HepG2 (cell line): ENCODE results near the gene CA5B. TPM values are rescaled to one million over a fixed set of nuclear protein-coding genes. Genes with fewer than 3 reads are reported as not detected.

Experiments used
- AGO2 ChIP-seq: fragments of 200-400 bp; formaldehyde crosslinking; optimal IDR thresholded peaks from 2 replicates; pipeline ENCODE3; 2017; ENCODE audit warnings: mild to moderate bottlenecking, low read depth, low read length, moderate library complexity
- ARID2 ChIP-seq: sonication (generic); formaldehyde crosslinking; IDR thresholded peaks from 2 replicates; pipeline ENCODE4 v1.8.1; 2022; ENCODE audit warnings: mild to moderate bottlenecking, missing genetic modification reagents, borderline replicate concordance
- CBFB ChIP-seq: sonication (generic); formaldehyde crosslinking; IDR thresholded peaks from 2 replicates; pipeline ENCODE4 v1.4.0; 2020; ENCODE audit warnings: missing genetic modification reagents
- CEBPG ChIP-seq: IDR thresholded peaks from 2 replicates; pipeline ENCODE4 v1.6.1; 2016
- CREB1 ChIP-seq, 2 experiments: fragments of 450-650 bp in 1 of 2; IDR thresholded peaks; 2 replicates each; pipeline ENCODE4 v1.6.1; 2016 to 2017; ENCODE audit warnings: control low read depth in 1 of 2, mild to moderate bottlenecking in 1 of 2, missing compliant biosample characterization in 1 of 2, missing genetic modification characterization in 1 of 2
- CREM ChIP-seq, 2 experiments: sonication (generic) in 1 of 2; formaldehyde crosslinking in 1 of 2; IDR thresholded peaks; 2 replicates each; pipeline versions ENCODE4 v1.4.0 to v1.6.1; 2016 to 2020; ENCODE audit warnings: antibody characterized with exemption in 1 of 2, mild to moderate bottlenecking in 1 of 2, missing genetic modification reagents in 1 of 2
- DNMT1 ChIP-seq: sonication (generic); formaldehyde crosslinking; IDR thresholded peaks from 2 replicates; pipeline ENCODE4 v1.5.1; 2020; ENCODE audit warnings: mild to moderate bottlenecking, missing genetic modification reagents
- DZIP1 ChIP-seq: sonication (generic); formaldehyde crosslinking; IDR thresholded peaks from 2 replicates; pipeline ENCODE4 v1.5.0; 2020; ENCODE audit warnings: mild to moderate bottlenecking, missing genetic modification reagents
- FOXK1 ChIP-seq: sonication (generic); formaldehyde crosslinking; IDR thresholded peaks from 2 replicates; pipeline ENCODE4 v1.4.0; 2020; ENCODE audit warnings: low read depth, missing genetic modification reagents, borderline replicate concordance
- GFI1 ChIP-seq: sonication (generic); formaldehyde crosslinking; IDR thresholded peaks from 2 replicates; pipeline ENCODE4 v1.5.0; 2020; ENCODE audit warnings: missing genetic modification reagents, mild to moderate bottlenecking, borderline replicate concordance
- GRHL1 ChIP-seq: sonication (generic); formaldehyde crosslinking; conservative IDR thresholded peaks from 2 replicates; pipeline ENCODE4 v1.8.0; 2022; ENCODE audit warnings: missing genetic modification reagents
- HMG20B ChIP-seq: conservative IDR thresholded peaks from 2 replicates; pipeline ENCODE4 v1.6.1; 2016; ENCODE audit warnings: missing genetic modification reagents, missing compliant biosample characterization
- JUN ChIP-seq: sonication (generic); formaldehyde crosslinking; IDR thresholded peaks from 2 replicates; pipeline ENCODE4 v1.4.0; 2020; ENCODE audit warnings: mild to moderate bottlenecking, missing genetic modification reagents
- MAFF ChIP-seq: IDR thresholded peaks from 2 replicates; pipeline ENCODE4 v1.6.1; 2011; ENCODE audit warnings: low read depth, low read length, improper control_type of control experiment
- MTA3 ChIP-seq: sonication (generic); formaldehyde crosslinking; IDR thresholded peaks from 2 replicates; pipeline ENCODE4 v1.4.0; 2020; ENCODE audit warnings: missing genetic modification reagents
- NFATC3 ChIP-seq: sonication (generic); formaldehyde crosslinking; IDR thresholded peaks from 2 replicates; pipeline ENCODE4 v1.5.1; 2020; ENCODE audit warnings: mild to moderate bottlenecking, missing genetic modification reagents
- NFE2L1 ChIP-seq: sonication (generic); formaldehyde crosslinking; IDR thresholded peaks from 2 replicates; pipeline ENCODE4 v1.4.0; 2020; ENCODE audit warnings: missing genetic modification reagents, mild to moderate bottlenecking, borderline replicate concordance
- ONECUT2 ChIP-seq: sonication (generic); formaldehyde crosslinking; IDR thresholded peaks from 2 replicates; pipeline ENCODE4 v1.4.0; 2020; ENCODE audit warnings: missing genetic modification reagents
- PCBP2 ChIP-seq: fragments of 200-400 bp; formaldehyde crosslinking; optimal IDR thresholded peaks from 2 replicates; pipeline ENCODE3; 2018; ENCODE audit warnings: low read length, low read depth; ENCODE audit not compliant: poor library complexity, severe bottlenecking
- POLR2AphosphoS2 ChIP-seq: IDR thresholded peaks from 2 replicates; pipeline ENCODE4 v1.6.1; 2011; ENCODE audit warnings: low read depth, low read length, improper control_type of control experiment
- SNAPC2 ChIP-seq: sonication (generic); formaldehyde crosslinking; IDR thresholded peaks from 2 replicates; pipeline ENCODE4 v1.8.1; 2022; ENCODE audit warnings: mild to moderate bottlenecking, missing genetic modification reagents
- TAF1 ChIP-seq: sonication (generic); formaldehyde crosslinking; IDR thresholded peaks from 2 replicates; pipeline ENCODE4 v1.4.0; 2020; ENCODE audit warnings: missing genetic modification reagents
- TBX2 ChIP-seq: sonication (generic); formaldehyde crosslinking; IDR thresholded peaks from 2 replicates; pipeline ENCODE4 v1.5.0; 2020; ENCODE audit warnings: missing genetic modification reagents, mild to moderate bottlenecking, borderline replicate concordance
- TSC22D2 ChIP-seq: sonication (generic); formaldehyde crosslinking; IDR thresholded peaks from 2 replicates; pipeline ENCODE4 v1.5.1; 2020; ENCODE audit warnings: missing genetic modification reagents, mild to moderate bottlenecking, borderline replicate concordance
- ZNF256 ChIP-seq: sonication (generic); formaldehyde crosslinking; conservative IDR thresholded peaks from 2 replicates; pipeline ENCODE4 v1.4.0; 2020; ENCODE audit warnings: missing genetic modification reagents
- ZNF34 ChIP-seq: sonication (generic); formaldehyde crosslinking; IDR thresholded peaks from 2 replicates; pipeline ENCODE4 v1.4.0; 2020; ENCODE audit warnings: mild to moderate bottlenecking, missing genetic modification reagents, borderline replicate concordance
- ZNF546 ChIP-seq: sonication (generic); formaldehyde crosslinking; conservative IDR thresholded peaks from 2 replicates; pipeline ENCODE4 v1.8.1; 2023; ENCODE audit warnings: mild to moderate bottlenecking, missing genetic modification reagents
- ZNF788 ChIP-seq: sonication (generic); formaldehyde crosslinking; IDR thresholded peaks from 2 replicates; pipeline ENCODE4 v1.5.0; 2020; ENCODE audit warnings: mild to moderate bottlenecking, missing genetic modification reagents, borderline replicate concordance
- polyA plus RNA-seq, 8 experiments: library from polyadenylated mRNA; depleted of rRNA in 3 of 8; stranded (reverse) in 7 of 8; unstranded in 1 of 8; fragments of >200 nt; fragmentation: Illumina TruSeq in 4 of 8; extraction: Trizol in 4 of 8; gene quantifications; 2 replicates each; pipeline versions ENCODE4 v1.2.1 to v1.2.3, GENCODE V29; 2011 to 2016; ENCODE audit warnings: low read depth in 4 of 8, missing spikeins in 1 of 8, mixed read lengths in 1 of 8; ENCODE audit not compliant: insufficient read depth in 1 of 8
- total RNA-seq, 5 experiments: library from RNA; depleted of rRNA; stranded (reverse); fragments of >200 nt; fragmentation: Illumina TruSeq; extraction: Trizol; gene quantifications; 2 replicates each; pipeline ENCODE4 v1.2.3, GENCODE V29; 2016; ENCODE audit warnings: low read depth in 1 of 5

The CA5B gene
- total and polyA plus RNA-seq, 2 of the 13 experiments (the other 11 are each of a cell fraction or from before 2014, with no cell fraction given): 1.7 to 2.2 TPM

GRCh38 chrX:15744181-15744867 lies 6.3 kb downstream of the CA5B start (continued):
- TF ChIP-seq DNMT1: no peak
- TF ChIP-seq TSC22D2: no peak
- no peak for TF ChIP-seq AGO2
- TF ChIP-seq MTA3 (CRISPR knock-in tag): no peak
- no peak for TF ChIP-seq MAFF
- TF ChIP-seq ZNF256 (CRISPR knock-in tag): no peak
- no peak for TF ChIP-seq POLR2AphosphoS2
- no peak for TF ChIP-seq TAF1
- TF ChIP-seq DZIP1 (CRISPR knock-in tag): no peak
- TF ChIP-seq FOXK1: no peak; the same call in 1 of the 2 replicates
- TF ChIP-seq JUN (CRISPR knock-in tag): no peak
- TF ChIP-seq CBFB (CRISPR knock-in tag): peak; percentile 71
- TF ChIP-seq ZNF546 (CRISPR knock-in tag): no peak
- TF ChIP-seq TBX2 (CRISPR knock-in tag): peak; percentile 63; the same call in 1 of the 2 replicates
- peak; percentile 71 for TF ChIP-seq CREM (IDR thresholded peaks at IDR 0.05)
- TF ChIP-seq CREM (CRISPR knock-in tag; IDR thresholded peaks at IDR 0.05): no peak
- no peak for TF ChIP-seq PCBP2
- no peak for TF ChIP-seq ZNF34 (CRISPR knock-in tag)
- no peak for TF ChIP-seq ONECUT2
- TF ChIP-seq CREB1 (IDR thresholded peaks at IDR 0.05): no peak
- no peak for TF ChIP-seq CREB1 (CRISPR knock-in tag; IDR thresholded peaks at IDR 0.05)
- no peak for TF ChIP-seq ZNF788 (CRISPR knock-in tag)
- TF ChIP-seq GRHL1 (CRISPR knock-in tag): no peak
- no peak for TF ChIP-seq ARID2 (CRISPR knock-in tag)
- peak; percentile 30; the same call in 1 of the 2 replicates for TF ChIP-seq CEBPG (CRISPR knock-in tag)
- TF ChIP-seq NFE2L1 (CRISPR knock-in tag): no peak
- TF ChIP-seq HMG20B (CRISPR knock-in tag): peak; percentile 62; the same call in 1 of the 2 replicates
- TF ChIP-seq GFI1: no peak
- no peak for TF ChIP-seq NFATC3 (CRISPR knock-in tag)
- no peak for TF ChIP-seq SNAPC2 (CRISPR knock-in tag)
